SK-N-SH treated with all-trans-retinoic acid at 6 μM for 48 hours (cell line): Measurements from ENCODE around the gene HES5.

Experiments
- ATAC-seq: fragments of 200-7000 bp; cut with Tn5 transposase; 3 replicates; pipeline ENCODE4 v1.9.1; 2020; ENCODE audit warnings: mild to moderate bottlenecking, moderate library complexity
- ARNTL ChIP-seq: fragments of 450-650 bp; formaldehyde crosslinking; IDR thresholded peaks from 2 replicates; pipeline ENCODE4 v1.5.0; 2020; ENCODE audit warnings: low read depth, mild to moderate bottlenecking, moderate library complexity, borderline replicate concordance
- BACH2 ChIP-seq: fragments of 250-450 bp; sonication (Bioruptor Pico); IDR thresholded peaks from 2 replicates; pipeline ENCODE4 v1.9.0; 2021; ENCODE audit warnings: mild to moderate bottlenecking, borderline replicate concordance
- CREB5 ChIP-seq: fragments of 250-450 bp; sonication (Bioruptor Pico); IDR thresholded peaks from 2 replicates; pipeline ENCODE4 v1.5.1; 2020; ENCODE audit warnings: low read depth, mild to moderate bottlenecking, moderate library complexity
- CSRNP3 ChIP-seq: fragments of 250-450 bp; sonication (Bioruptor Pico); IDR thresholded peaks from 2 replicates; pipeline ENCODE4 v1.5.1; 2021; ENCODE audit warnings: mild to moderate bottlenecking, moderate library complexity
- ESRRG ChIP-seq: fragments of 250-450 bp; sonication (Bioruptor Pico); IDR thresholded peaks from 2 replicates; pipeline ENCODE4 v1.6.1; 2021; ENCODE audit warnings: mild to moderate bottlenecking
- GLIS3 ChIP-seq: fragments of 250-450 bp; sonication (Bioruptor Pico); IDR thresholded peaks from 2 replicates; pipeline ENCODE4 v1.5.0; 2020; ENCODE audit warnings: mild to moderate bottlenecking, moderate library complexity
- ISL1 ChIP-seq: fragments of 250-450 bp; sonication (Bioruptor Pico); IDR thresholded peaks from 2 replicates; pipeline ENCODE4 v2.1.2; 2022; ENCODE audit warnings: mild to moderate bottlenecking, moderate library complexity
- PATZ1 ChIP-seq: fragments of 250-450 bp; sonication (Bioruptor Pico); IDR thresholded peaks from 2 replicates; pipeline ENCODE4 v1.8.0; 2020; ENCODE audit warnings: mild to moderate bottlenecking, moderate library complexity, borderline replicate concordance
- POU6F1 ChIP-seq: fragments of 250-450 bp; sonication (Bioruptor Pico); IDR thresholded peaks from 2 replicates; pipeline ENCODE4 v1.8.0; 2021; ENCODE audit warnings: low read depth, mild to moderate bottlenecking, moderate library complexity, borderline replicate concordance
- PPARA ChIP-seq: fragments of 250-450 bp; sonication (Bioruptor Pico); IDR thresholded peaks from 2 replicates; pipeline ENCODE4 v1.5.0; 2020; ENCODE audit warnings: mild to moderate bottlenecking, borderline replicate concordance
- RARB ChIP-seq: fragments of 250-450 bp; sonication (Bioruptor Pico); IDR thresholded peaks from 2 replicates; pipeline ENCODE4 v1.8.0; 2021; ENCODE audit warnings: mild to moderate bottlenecking, moderate library complexity
- SNAI2 ChIP-seq: fragments of 250-450 bp; sonication (Bioruptor Pico); IDR thresholded peaks from 2 replicates; pipeline ENCODE4 v1.5.0; 2020; ENCODE audit warnings: mild to moderate bottlenecking, moderate library complexity
- TCF4 ChIP-seq: fragments of 250-450 bp; sonication (Bioruptor Pico); IDR thresholded peaks from 2 replicates; pipeline ENCODE4 v1.8.0; 2021; ENCODE audit warnings: mild to moderate bottlenecking, moderate library complexity, borderline replicate concordance
- TSHZ2 ChIP-seq: fragments of 250-450 bp; sonication (Bioruptor Pico); IDR thresholded peaks from 2 replicates; pipeline ENCODE4 v1.5.0; 2020; ENCODE audit warnings: mild to moderate bottlenecking, moderate library complexity
- ZFP3 ChIP-seq: fragments of 250-450 bp; sonication (Bioruptor Pico); IDR thresholded peaks from 2 replicates; pipeline ENCODE4 v1.5.0; 2020; ENCODE audit warnings: mild to moderate bottlenecking, moderate library complexity
- ZNF70 ChIP-seq: fragments of 450-650 bp; formaldehyde crosslinking; IDR thresholded peaks from 2 replicates; pipeline ENCODE4 v1.5.0; 2020; ENCODE audit warnings: mild to moderate bottlenecking, moderate library complexity
- ZNF8 ChIP-seq: fragments of 450-650 bp; formaldehyde crosslinking; IDR thresholded peaks from 2 replicates; pipeline ENCODE4 v1.5.0; 2020; ENCODE audit warnings: mild to moderate bottlenecking, moderate library complexity

The HES5 gene

GRCh38 chr1:2561446-2561845 lies 31.4 kb upstream of the HES5 start:
- no peak for TF ChIP-seq TSHZ2 (CRISPR knock-in tag)
- no peak for TF ChIP-seq ESRRG (CRISPR knock-in tag)
- TF ChIP-seq ZNF70, result no peak
- no peak for TF ChIP-seq ARNTL (CRISPR knock-in tag)
- ATAC-seq, result no peak

GRCh38 chr1:2560299-2561073 lies 30.4 kb upstream of the HES5 start:
- TF ChIP-seq CSRNP3 (CRISPR knock-in tag) (no peak), ZNF8 (CRISPR knock-in tag) (no peak), TCF4 (CRISPR knock-in tag) (no peak), PATZ1 (no peak), CREB5 (CRISPR knock-in tag) (no peak), RARB (CRISPR knock-in tag) (no peak), ISL1 (CRISPR knock-in tag) (no peak), BACH2 (CRISPR knock-in tag) (no peak), SNAI2 (CRISPR knock-in tag) (no peak), TSHZ2 (CRISPR knock-in tag) (no peak), PPARA (CRISPR knock-in tag) (no peak), POU6F1 (CRISPR knock-in tag) (no peak), ZFP3 (CRISPR knock-in tag) (no peak), GLIS3 (CRISPR knock-in tag) (no peak)
- ATAC-seq, result no peak
